Adipocyte (in vitro differentiated cells): ENCODE measurements around the gene PTCD3.

Experiments
- DNase-seq: peaks from one replicate; pipeline ENCODE4 v3.0.0-alpha.2; 2015; ENCODE audit warnings: low read depth
- H3K27me3 ChIP-seq: replicated peaks from 2 replicates; pipeline ENCODE4 v1.7.0; 2013; ENCODE audit warnings: mild to moderate bottlenecking, low read length, moderate library complexity; ENCODE audit not compliant: control insufficient read depth, insufficient read depth
- H3K36me3 ChIP-seq: 2 replicates; pipeline ENCODE4 v1.7.0; 2013; ENCODE audit warnings: low read length, mild to moderate bottlenecking, moderate library complexity; ENCODE audit not compliant: control insufficient read depth, insufficient read depth, severe bottlenecking
- H3K4me1 ChIP-seq: 2 replicates; pipeline ENCODE4 v1.7.0; 2013; ENCODE audit warnings: mild to moderate bottlenecking, low read length, moderate library complexity; ENCODE audit not compliant: control insufficient read depth, insufficient read depth
- H3K4me3 ChIP-seq: 2 replicates; pipeline ENCODE4 v1.7.0; 2013; ENCODE audit warnings: mild to moderate bottlenecking, low read length, moderate library complexity
- H3K9ac ChIP-seq: 2 replicates; pipeline ENCODE4 v1.7.0; 2013; ENCODE audit warnings: mild to moderate bottlenecking, low read length, moderate library complexity
- H3K9me3 ChIP-seq: 2 replicates; pipeline ENCODE4 v1.7.0; 2013; ENCODE audit warnings: mild to moderate bottlenecking, low read length, moderate library complexity; ENCODE audit not compliant: control insufficient read depth

PTCD3 gene

DNA sequence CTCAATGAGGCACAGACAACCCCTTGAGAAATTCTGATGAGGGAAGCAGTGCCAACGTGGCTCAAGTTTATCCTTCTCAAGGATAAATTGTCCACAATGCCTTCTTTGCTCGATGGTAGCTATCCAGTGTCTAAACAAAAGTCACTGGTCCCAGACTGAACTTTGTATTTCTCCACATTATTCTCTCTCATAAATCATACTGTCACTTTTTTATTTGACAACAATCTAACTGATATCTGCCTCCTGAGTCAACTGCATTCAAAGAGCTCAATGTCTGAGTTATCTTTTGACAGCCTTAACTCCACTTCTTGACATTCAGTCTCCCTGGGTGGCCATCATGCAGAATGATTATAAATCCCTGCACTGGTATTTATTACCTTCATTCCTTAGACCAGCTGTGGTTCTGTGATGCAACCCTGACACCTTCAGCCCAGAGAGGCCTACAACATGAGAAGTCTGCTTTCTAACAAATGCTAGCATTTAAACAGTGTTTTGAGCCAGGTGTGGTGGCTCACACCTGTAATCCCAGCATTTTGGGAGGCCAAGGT lies 51.0 kb downstream of the PTCD3 start:
- no peak for DNase-seq
- H3K27me3 ChIP-seq = no peaks in the 10 kb centered on the region
- peaks cover 80% of the 10 kb centered on the region for H3K36me3 ChIP-seq
- no peak overlapping the region for H3K4me3 ChIP-seq
- no peak overlapping the region for H3K9ac ChIP-seq
- no peaks in the 10 kb centered on the region for H3K4me1 ChIP-seq
- H3K9me3 ChIP-seq = no peaks in the 10 kb centered on the region

DNA sequence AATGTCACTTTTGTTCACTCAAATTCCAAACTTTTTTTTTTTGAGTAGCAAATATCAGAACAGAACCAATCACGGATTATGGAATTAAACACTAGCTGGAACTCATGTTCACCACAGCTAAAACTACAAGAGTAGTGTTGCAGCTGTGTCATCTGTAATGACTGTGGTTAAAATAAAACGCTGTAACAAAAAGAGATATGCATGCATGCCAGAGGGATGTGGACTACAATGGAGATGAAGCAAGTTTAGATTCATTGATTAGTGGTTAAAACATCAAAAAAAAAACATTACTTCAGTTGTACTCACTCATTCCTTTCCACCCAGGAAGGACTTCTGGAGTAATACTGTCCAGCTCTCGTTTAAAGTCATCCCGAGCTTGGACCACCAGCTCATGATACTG lies 52.3 kb downstream of the PTCD3 start:
- Histone ChIP-seq H3K4me3 (no peak overlapping the region), H3K9me3 (no peaks in the 10 kb centered on the region), H3K4me1 (no peaks in the 10 kb centered on the region), H3K27me3 (no peaks in the 10 kb centered on the region), H3K36me3 (peaks cover 87% of the 10 kb centered on the region), H3K9ac (no peak overlapping the region)
- DNase-seq = no peak

DNA sequence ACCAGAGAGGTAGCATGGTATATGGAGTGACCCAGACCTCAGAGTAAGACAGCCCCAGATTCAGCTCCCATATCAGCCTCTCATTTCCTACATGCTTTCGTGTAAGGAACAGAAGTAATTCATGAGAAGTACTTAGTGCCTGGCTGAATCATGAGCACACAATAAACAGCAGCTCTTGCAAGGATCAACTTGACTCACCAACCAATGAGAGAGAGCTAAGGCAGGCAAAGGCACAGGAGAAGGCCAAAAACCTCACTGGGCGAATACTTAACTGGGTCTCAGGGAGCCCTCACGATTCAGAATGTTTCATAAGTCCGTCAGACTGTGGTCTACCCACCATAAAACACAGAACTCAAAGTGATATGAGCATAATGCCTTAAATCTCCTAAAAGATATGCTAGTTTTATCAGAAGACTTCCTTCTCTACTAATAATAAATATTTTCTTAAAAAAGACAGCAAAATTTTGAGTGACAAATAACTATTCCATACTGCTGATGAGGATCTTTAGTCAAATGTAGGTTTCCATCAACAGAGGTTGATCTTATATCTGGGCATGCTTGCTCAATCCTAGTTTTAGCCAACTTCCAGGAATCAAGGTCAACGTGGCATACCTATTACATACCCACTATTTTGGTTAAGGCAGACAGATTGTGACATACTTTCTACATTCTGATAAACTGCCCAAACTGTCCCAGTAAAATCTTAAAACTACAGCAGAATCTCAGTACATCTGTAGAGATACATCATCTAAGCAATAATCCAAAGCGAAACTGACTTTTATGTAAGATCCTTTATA lies 54.3 kb downstream of the PTCD3 start:
- Histone ChIP-seq H3K27me3 (no peaks in the 10 kb centered on the region), H3K9ac (no peak overlapping the region), H3K9me3 (no peaks in the 10 kb centered on the region), H3K4me1 (no peaks in the 10 kb centered on the region), H3K36me3 (peaks cover 91% of the 10 kb centered on the region), H3K4me3 (no peak overlapping the region)
- no peak for DNase-seq

GRCh38 chr2:86170449-86170848 lies 64.4 kb downstream of the PTCD3 start:
- Histone ChIP-seq H3K27me3 (no peaks in the 10 kb centered on the region), H3K4me1 (no peaks in the 10 kb centered on the region), H3K4me3 (no peak overlapping the region), H3K9me3 (no peaks in the 10 kb centered on the region), H3K9ac (no peak overlapping the region), H3K36me3 (peaks cover 76% of the 10 kb centered on the region)
- DNase-seq = no peak

GRCh38 chr2:86171295-86171694 lies 65.3 kb downstream of the PTCD3 start:
- Histone ChIP-seq H3K9me3 (no peaks in the 10 kb centered on the region), H3K9ac (no peak overlapping the region), H3K36me3 (peaks cover 76% of the 10 kb centered on the region), H3K4me3 (no peak overlapping the region), H3K4me1 (no peaks in the 10 kb centered on the region), H3K27me3 (no peaks in the 10 kb centered on the region)
- DNase-seq = no peak

- DNase-seq = no peak
- Histone ChIP-seq H3K4me3 (no peak overlapping the region), H3K9me3 (no peaks in the 10 kb centered on the region), H3K9ac (no peak overlapping the region), H3K27me3 (no peaks in the 10 kb centered on the region), H3K36me3 (peaks cover 81% of the 10 kb centered on the region), H3K4me1 (peaks cover 4% of the 10 kb centered on the region)
These were observed 66.6 kb downstream of the PTCD3 start for GRCh38 chr2:86172610-86173009.

DNA sequence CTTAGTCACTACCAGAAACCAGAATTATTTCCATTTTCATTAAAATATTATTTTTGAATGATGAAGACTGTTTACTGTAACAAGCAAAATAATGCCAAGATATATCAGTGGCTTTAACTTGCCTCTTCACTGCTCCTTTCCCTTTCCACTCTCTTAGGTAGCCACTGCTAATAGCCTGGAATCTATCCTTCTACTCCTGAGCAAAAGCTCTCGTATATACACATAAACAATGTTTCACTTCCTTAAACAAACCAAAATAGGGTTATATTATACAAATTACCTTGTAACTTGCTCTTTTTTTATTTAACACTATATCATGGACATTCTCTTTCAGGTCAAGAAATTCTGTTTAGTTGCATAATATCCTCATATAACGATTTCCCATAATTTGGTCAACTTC lies 68.4 kb downstream of the PTCD3 start:
- no peak for DNase-seq
- Histone ChIP-seq H3K27me3 (no peaks in the 10 kb centered on the region), H3K4me1 (peaks cover 4% of the 10 kb centered on the region), H3K36me3 (peaks cover 81% of the 10 kb centered on the region), H3K4me3 (no peak overlapping the region), H3K9me3 (no peaks in the 10 kb centered on the region), H3K9ac (no peak overlapping the region)

DNA sequence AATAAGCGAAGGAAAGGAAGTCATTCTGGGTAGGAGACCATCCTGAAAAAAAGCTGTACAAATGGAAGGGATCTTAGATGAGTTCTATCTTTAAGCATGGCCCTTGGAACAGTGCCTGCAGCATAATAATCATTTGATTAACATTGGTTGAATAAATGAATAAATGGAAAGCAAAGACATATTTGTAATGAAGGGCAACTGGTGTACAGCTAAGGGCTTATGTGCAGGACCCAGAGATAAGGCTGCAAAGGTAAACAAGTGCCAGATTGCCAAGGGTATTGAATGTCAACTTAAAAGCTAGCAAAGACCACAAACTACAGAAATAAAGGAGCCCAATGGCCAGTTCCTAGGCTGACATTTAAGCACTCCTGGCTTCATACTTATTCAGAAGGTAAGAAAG lies 69.8 kb downstream of the PTCD3 start:
- H3K27me3 ChIP-seq = no peaks in the 10 kb centered on the region
- H3K4me3 ChIP-seq = no peak overlapping the region
- no peaks in the 10 kb centered on the region for H3K9me3 ChIP-seq
- H3K36me3 ChIP-seq = peaks cover 73% of the 10 kb centered on the region
- H3K9ac ChIP-seq = no peak overlapping the region
- no peak for DNase-seq
- peaks cover 4% of the 10 kb centered on the region for H3K4me1 ChIP-seq

DNA sequence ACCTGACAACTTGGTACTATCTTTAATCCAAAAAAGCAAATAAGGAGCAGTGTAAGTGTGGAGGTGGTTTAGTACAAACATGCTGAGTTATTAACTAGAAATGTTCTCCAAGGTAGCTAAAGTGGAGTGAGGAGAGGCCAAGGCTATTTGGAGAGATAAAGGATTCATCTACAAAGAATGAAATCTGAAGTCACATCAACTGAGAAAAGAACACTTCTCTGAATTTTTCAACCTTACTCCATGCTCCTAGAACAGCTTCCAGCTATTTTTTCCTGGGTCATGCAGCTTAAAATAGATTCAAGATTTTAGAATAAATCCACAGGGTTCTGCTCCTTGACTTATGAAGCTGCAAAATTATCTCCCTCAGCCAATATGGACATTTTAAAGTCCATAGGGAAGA lies 70.6 kb downstream of the PTCD3 start:
- Histone ChIP-seq H3K4me3 (no peak overlapping the region), H3K9me3 (no peaks in the 10 kb centered on the region), H3K9ac (no peak overlapping the region), H3K36me3 (peaks cover 70% of the 10 kb centered on the region), H3K4me1 (peaks cover 4% of the 10 kb centered on the region), H3K27me3 (no peaks in the 10 kb centered on the region)
- peak; percentile 17 for DNase-seq

DNA sequence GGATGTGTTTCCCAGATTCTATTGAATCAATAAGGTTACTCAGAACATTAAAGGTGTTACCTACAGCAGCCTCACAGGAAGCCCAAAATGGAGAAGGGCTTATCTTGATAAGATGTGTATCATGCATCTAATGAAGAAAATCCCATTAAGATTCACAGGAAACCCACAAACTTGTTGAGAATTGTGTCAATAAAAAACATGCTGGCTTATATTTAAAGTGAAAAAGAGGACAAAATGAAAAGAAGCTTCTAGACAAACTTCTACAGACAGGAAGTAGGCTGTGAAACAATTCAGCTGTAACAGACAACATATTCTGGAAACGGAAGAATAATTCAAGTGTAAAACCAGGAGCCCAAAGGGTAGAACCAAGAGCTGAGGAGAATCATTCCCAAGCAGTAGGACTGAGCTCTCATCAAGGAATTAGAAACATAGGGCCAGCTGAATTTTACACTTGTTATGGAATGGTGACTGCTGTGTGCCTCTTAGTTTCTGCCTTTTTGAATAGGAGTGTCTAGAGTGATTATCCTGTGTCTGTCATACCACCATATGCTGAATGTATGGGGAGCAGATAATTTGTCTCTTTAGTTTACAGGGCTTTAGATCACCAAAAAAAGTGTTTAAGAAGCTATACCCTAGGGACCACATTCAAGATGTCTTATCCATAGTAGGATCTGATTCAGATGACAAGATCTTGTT lies 79.6 kb downstream of the PTCD3 start:
- peaks cover 18% of the 10 kb centered on the region for H3K4me1 ChIP-seq
- H3K36me3 ChIP-seq = peaks cover 24% of the 10 kb centered on the region
- H3K27me3 ChIP-seq = no peaks in the 10 kb centered on the region
- H3K9ac ChIP-seq = no peak overlapping the region
- no peak overlapping the region for H3K4me3 ChIP-seq
- H3K9me3 ChIP-seq = no peaks in the 10 kb centered on the region
- DNase-seq = no peak

- Histone ChIP-seq H3K9me3 (no peaks in the 10 kb centered on the region), H3K27me3 (no peaks in the 10 kb centered on the region), H3K9ac (no peak overlapping the region), H3K4me3 (no peak overlapping the region), H3K36me3 (peaks cover 18% of the 10 kb centered on the region), H3K4me1 (peaks cover 24% of the 10 kb centered on the region)
- no peak for DNase-seq
These were observed 80.4 kb downstream of the PTCD3 start for GRCh38 chr2:86186431-86186830.
